Right cardiac atrium (tissue), 5 donors: ENCODE results near the gene WBP2NL. TPM values are rescaled to one million over a fixed set of nuclear protein-coding genes. Genes with fewer than 3 reads are reported as not detected.
A peak's percentile ranks its signal among the peaks of the same experiment; 100 is the strongest.
"Not testable (repeated sequence)": the region's sequence is repeated elsewhere in the genome, so short reads cannot be mapped to it uniquely, and the experiment has no call there.

Source experiments
- ATAC-seq, 2 donors: fragments of 200-7000 bp; cut with Tn5 transposase; one replicate each; pipeline versions ENCODE4 v1.8.0 to v1.9.1; 2020; ENCODE audit warnings: moderate library complexity in 2 of 2, mild to moderate bottlenecking in 1 of 2
- DNase-seq, 3 donors: peaks; one replicate each; pipeline ENCODE4 v3.0.0-alpha.2; 2020
- H3K27ac ChIP-seq: one replicate; pipeline ENCODE4 v1.5.1; 2013; ENCODE audit warnings: mild to moderate bottlenecking, low read length, control low read depth, moderate library complexity
- H3K27me3 ChIP-seq: one replicate; pipeline ENCODE4 v1.6.1; 2013; ENCODE audit not compliant: control insufficient read depth, insufficient read depth
- H3K4me1 ChIP-seq: one replicate; pipeline ENCODE4 v1.6.1; 2013; ENCODE audit warnings: low read length; ENCODE audit not compliant: control insufficient read depth, insufficient read depth
- H3K4me3 ChIP-seq: one replicate; pipeline ENCODE4 v1.5.1; 2013; ENCODE audit warnings: low read length, control low read depth
- H3K9me3 ChIP-seq: one replicate; pipeline ENCODE4 v1.6.1; 2013; ENCODE audit warnings: low read length; ENCODE audit not compliant: control insufficient read depth
- WGBS: extraction: QIAGEN DNeasy Blood & Tissue Kit; methylation state at CpG from one replicate; pipeline ENCODE4 v1.1.7; 2013; 5-methylcytosine and 5-hydroxymethylcytosine counted together
- intact Hi-C, 4 donors: fragments of 100-400 bp; cut with DNase I; formaldehyde crosslinking; loops; one replicate each; pipeline versions ENCODE4 v1.11.0 to v1.14.0; 2022 to 2023
- long read RNA-seq, 4 donors: library from polyadenylated mRNA; unstranded; transcript quantifications; one replicate each; pipeline ENCODE4 v2.0.0, GENCODE V29; 2020 to 2021
- polyA plus RNA-seq: library from polyadenylated mRNA; stranded (reverse); fragments of 200-250 nt; gene quantifications from one replicate; pipeline ENCODE4 v1.2.3, GENCODE V29; 2013
- total RNA-seq, 4 donors: library from RNA; stranded (reverse); fragmentation: NEBNext Ultra II Directional; extraction: Animal tissue kit (Norgen Biotek cat#: 25700); gene quantifications; one replicate each; pipeline ENCODE4 v1.2.1, GENCODE V29; 2021
- donor health status: healthy with polysubstance abuse.
- donor health status: DM: no; HTN: yes; CAD: no.
- donor health status: DM: no; HTN: no; CAD: no.
- donor health status: DM: no; HTN: yes; CAD: no; lungs with severe emphysema.
- donor health status: DM: yes; HTN: yes; CAD: no.

The WBP2NL gene
- total RNA-seq (under 1 TPM; 0.49 to 0.59 (median 0.51) TPM), polyA plus RNA-seq (0.20 TPM)
- long read RNA-seq, donor 1, partial matches to known transcripts, result 0 of 5 reads
- long read RNA-seq, donor 1, other reads (novel, unspliced or antisense), result 4 of 5 reads
- long read RNA-seq, donor 2, partial matches to known transcripts, result 0 of 1 reads
- long read RNA-seq, donor 2, other reads (novel, unspliced or antisense), result 1 of 1 reads
- long read RNA-seq, donor 3, partial matches to known transcripts, result 0 of 1 reads
- long read RNA-seq, donor 3, other reads (novel, unspliced or antisense), result 1 of 1 reads
- long read RNA-seq, donor 4, partial matches to known transcripts, result 0 of 1 reads
- long read RNA-seq, donor 4, other reads (novel, unspliced or antisense), result 1 of 1 reads

GRCh38 chr22:41998361-41999261 lies at the start of gene WBP2NL:
Gene WBP2NL, plus strand, starts transcription at chr22:41998788. Its CDS starts 31 bp downstream, at chr22:41998819.
- no peak within 1 kb of the TSS for H3K27ac ChIP-seq

GRCh38 chr22:41948928-41949296 lies 49.7 kb upstream of the WBP2NL start:
- ATAC-seq, H3K27me3 ChIP-seq, H3K4me1 ChIP-seq, H3K9me3 ChIP-seq, DNase-seq, H3K4me3 ChIP-seq, H3K27ac ChIP-seq, intact Hi-C loops: not testable (repeated sequence)
- 84% methylated on average over 8 of the region's 8 CpGs for WGBS

More at GRCh38 chr22:41998361-41999261, at the start of gene WBP2NL:
- 31% methylated on average over 71 of the region's 71 CpGs for WGBS
- Histone ChIP-seq H3K4me3 (peak within 1 kb of the TSS; percentile 60), H3K4me1 (no peaks in the 10 kb centered on the region), H3K27me3 (no peaks in the 10 kb centered on the region), H3K9me3 (no peaks in the 10 kb centered on the region)
- intact Hi-C loops, result no loop called here
- peak; percentile 86 to 92 (median 88) for DNase-seq
- peak; percentile 95 to 97 for ATAC-seq

GRCh38 chr22:41949297-41949965 lies 49.2 kb upstream of the WBP2NL start:
- no peak for DNase-seq

GRCh38 chr22:41951898-41952474 lies 46.6 kb upstream of the WBP2NL start, which contains the start of gene SMIM45:
Gene SMIM45, plus strand, starts transcription at chr22:41952150.
- DNase-seq, result no peak
- peak; percentile 16 to 19 for ATAC-seq
- H3K4me3 ChIP-seq, result no peak within 1 kb of the TSS
- no peaks in the 10 kb centered on the region for H3K9me3 ChIP-seq
- no peaks in the 10 kb centered on the region for H3K4me1 ChIP-seq
- H3K27ac ChIP-seq, result no peak within 1 kb of the TSS
- no peaks in the 10 kb centered on the region for H3K27me3 ChIP-seq
- WGBS, result 39% methylated on average over 16 of the region's 16 CpGs
- intact Hi-C loops, result no loop called here

More at GRCh38 chr22:41949297-41949965, 49.2 kb upstream of the WBP2NL start:
- Histone ChIP-seq H3K4me1 (no peaks in the 10 kb centered on the region), H3K27ac (no peak overlapping the region), H3K27me3 (no peaks in the 10 kb centered on the region), H3K4me3 (no peak overlapping the region), H3K9me3 (no peaks in the 10 kb centered on the region)
- WGBS, result 86% methylated on average over 7 of the region's 7 CpGs
- intact Hi-C loops, result no loop called here
- ATAC-seq, result no peak

- no peak for DNase-seq
Observed at GRCh38 chr22:41952713-41953112, 45.9 kb upstream of the WBP2NL start.

GRCh38 chr22:41957941-41958556 lies 40.5 kb upstream of the WBP2NL start:
- DNase-seq (no peak), ATAC-seq (peak; percentile 12 to 25)
- no peak overlapping the region for H3K4me3 ChIP-seq
- no peaks in the 10 kb centered on the region for H3K9me3 ChIP-seq
- WGBS, result 52% methylated on average over 23 of the region's 23 CpGs
- H3K27ac ChIP-seq, result no peak overlapping the region
- H3K4me1 ChIP-seq, result peaks cover 3% of the 10 kb centered on the region
- H3K27me3 ChIP-seq, result no peaks in the 10 kb centered on the region
- intact Hi-C loops, result no loop called here

More at GRCh38 chr22:41952713-41953112, 45.9 kb upstream of the WBP2NL start:
- intact Hi-C loops, result no loop called here
- Histone ChIP-seq H3K9me3 (no peaks in the 10 kb centered on the region), H3K4me1 (no peaks in the 10 kb centered on the region), H3K27ac (no peak overlapping the region), H3K4me3 (no peak overlapping the region), H3K27me3 (no peaks in the 10 kb centered on the region)
- 85% methylated on average over 2 of the region's 2 CpGs for WGBS
- no peak for ATAC-seq

- WGBS, result 67% methylated on average over 9 of the region's 9 CpGs
- H3K9me3 ChIP-seq, result no peaks in the 10 kb centered on the region
- no peak overlapping the region for H3K4me3 ChIP-seq
- ATAC-seq (no peak), DNase-seq (no peak)
- H3K4me1 ChIP-seq, result peaks cover 3% of the 10 kb centered on the region
- no peaks in the 10 kb centered on the region for H3K27me3 ChIP-seq
- intact Hi-C loops, result no loop called here
- no peak overlapping the region for H3K27ac ChIP-seq
Observed at GRCh38 chr22:41963453-41964111, 35.0 kb upstream of the WBP2NL start.

- Histone ChIP-seq H3K27ac (no peak overlapping the region), H3K4me3 (no peak overlapping the region), H3K9me3 (no peaks in the 10 kb centered on the region), H3K27me3 (no peaks in the 10 kb centered on the region), H3K4me1 (peaks cover 3% of the 10 kb centered on the region)
- DNase-seq (no peak), ATAC-seq (no peak)
- intact Hi-C loops, result no loop called here
- 62% methylated on average over 5 of the region's 5 CpGs for WGBS
Observed at GRCh38 chr22:41964112-41964491, 34.5 kb upstream of the WBP2NL start.

- ATAC-seq (no peak), DNase-seq (no peak)
- Histone ChIP-seq H3K4me1 (no peaks in the 10 kb centered on the region), H3K27ac (no peak overlapping the region), H3K4me3 (no peak overlapping the region), H3K9me3 (no peaks in the 10 kb centered on the region), H3K27me3 (no peaks in the 10 kb centered on the region)
- 99% methylated on average over 2 of the region's 2 CpGs for WGBS
- intact Hi-C loops, result loop anchor here in 1 of 4 donors (5.0 kb wide), 1 partner anchor 471 kb away; no protein-coding TSS in a partner anchor
Observed at GRCh38 chr22:41966225-41966606, 32.4 kb upstream of the WBP2NL start.
